Measurements from ENCODE around the gene MGAT5B. TPM values are rescaled to one million over a fixed set of nuclear protein-coding genes. Genes with fewer than 3 reads are reported as not detected.
"Not testable (repeated sequence)": the region's sequence is repeated elsewhere in the genome, so short reads cannot be mapped to it uniquely, and the experiment has no call there.

MGAT5B gene
- total RNA-seq, 4 donors from 2014 or later = 0.78 to 1.5 (median 0.96) TPM

DNA sequence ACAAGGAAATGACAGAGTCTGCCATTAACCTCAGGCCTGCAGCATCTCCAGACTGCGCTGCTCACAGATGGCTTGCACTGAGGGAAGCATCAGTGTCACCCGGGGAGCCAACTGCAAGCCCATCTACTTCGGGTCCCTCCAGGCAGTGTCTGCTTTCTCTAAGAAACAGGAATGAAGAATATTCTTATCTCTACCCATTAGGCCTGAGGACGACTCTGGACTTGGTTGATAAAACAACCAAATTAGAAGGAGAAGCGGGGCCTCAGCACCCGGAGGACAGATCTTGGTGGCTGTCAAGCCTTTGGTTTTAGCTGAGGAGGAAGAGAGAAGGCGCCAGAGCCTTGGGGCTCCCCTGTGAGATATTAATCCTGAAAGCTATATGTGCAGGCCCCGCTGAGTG lies 19.5 kb upstream of the MGAT5B start:
- H3K9me3 ChIP-seq = peaks cover 0 to 6% (median 0%) of the 10 kb centered on the region in 4 donors
- no peaks in the 10 kb centered on the region for H3K36me3 ChIP-seq
- no peak overlapping the region for H3K27ac ChIP-seq
- no peak for TF ChIP-seq CTCF (IDR thresholded peaks at IDR 0.05)
- TF ChIP-seq POLR2A (IDR thresholded peaks at IDR 0.05) = no peak
- no peak for TF ChIP-seq EP300 (IDR thresholded peaks at IDR 0.05)
- H3K4me3 ChIP-seq = no peak overlapping the region
- peaks cover 0 to 48% of the 10 kb centered on the region in 2 donors for H3K27me3 ChIP-seq
- no peak for DNase-seq (ENCODE audit: low spot score in 2 of 2)
- no peaks in the 10 kb centered on the region for H3K4me1 ChIP-seq
- WGBS, 2 donors = 83 to 87% methylated on average over 8 of the region's 8 CpGs

- H3K36me3 ChIP-seq; H3K4me3 ChIP-seq; H3K4me1 ChIP-seq; H3K27ac ChIP-seq; DNase-seq (ENCODE audit: low spot score in 2 of 2); H3K9me3 ChIP-seq: not testable (repeated sequence)
- 93 to 94% methylated on average over 11 of the region's 11 CpGs for WGBS, 2 donors
- peaks cover 0 to 43% of the 10 kb centered on the region in 2 donors for H3K27me3 ChIP-seq
Measured at GRCh38 chr17:76849160-76849559, 19.0 kb upstream of the MGAT5B start.

- 55 to 65% methylated on average over 8 of the region's 8 CpGs for WGBS, 2 donors
- TF ChIP-seq POLR2A (IDR thresholded peaks at IDR 0.05) (no peak), CTCF (IDR thresholded peaks at IDR 0.05) (no peak), EP300 (IDR thresholded peaks at IDR 0.05) (no peak)
- Histone ChIP-seq H3K4me3 (no peak overlapping the region), H3K27me3 (peaks cover 0 to 31% of the 10 kb centered on the region in 2 donors), H3K36me3 (no peaks in the 10 kb centered on the region), H3K9me3 (no peaks in the 10 kb centered on the region), H3K4me1 (no peaks in the 10 kb centered on the region), H3K27ac (no peak overlapping the region)
- no peak for DNase-seq (ENCODE audit: low spot score in 2 of 2)
Measured at GRCh38 chr17:76852843-76853242, 15.4 kb upstream of the MGAT5B start.

GRCh38 chr17:76855105-76855504 lies 13.1 kb upstream of the MGAT5B start:
- Histone ChIP-seq H3K27ac (no peak overlapping the region), H3K9me3 (no peaks in the 10 kb centered on the region), H3K27me3 (peaks cover 0 to 29% of the 10 kb centered on the region in 2 donors), H3K4me1 (no peaks in the 10 kb centered on the region), H3K36me3 (no peaks in the 10 kb centered on the region), H3K4me3 (no peak overlapping the region)
- 92 to 97% methylated on average over 3 of the region's 3 CpGs for WGBS, 2 donors
- TF ChIP-seq EP300 (IDR thresholded peaks at IDR 0.05) (no peak), POLR2A (IDR thresholded peaks at IDR 0.05) (no peak), CTCF (IDR thresholded peaks at IDR 0.05) (no peak)
- no peak for DNase-seq (ENCODE audit: low spot score in 2 of 2)

- H3K9me3 ChIP-seq = no peaks in the 10 kb centered on the region
- TF ChIP-seq CTCF (IDR thresholded peaks at IDR 0.05) (no peak), POLR2A (IDR thresholded peaks at IDR 0.05) (no peak)
- H3K36me3 ChIP-seq = no peaks in the 10 kb centered on the region
- no peak overlapping the region for H3K4me3 ChIP-seq
- H3K27me3 ChIP-seq = peaks cover 0 to 18% of the 10 kb centered on the region in 2 donors
- WGBS, 2 donors = 79 to 81% methylated on average over 9 of the region's 9 CpGs
- H3K4me1 ChIP-seq = no peaks in the 10 kb centered on the region
- H3K27ac ChIP-seq = no peak overlapping the region
- no peak for DNase-seq (ENCODE audit: low spot score in 2 of 2)
Measured at GRCh38 chr17:76862079-76862478, 6.1 kb upstream of the MGAT5B start.

DNA sequence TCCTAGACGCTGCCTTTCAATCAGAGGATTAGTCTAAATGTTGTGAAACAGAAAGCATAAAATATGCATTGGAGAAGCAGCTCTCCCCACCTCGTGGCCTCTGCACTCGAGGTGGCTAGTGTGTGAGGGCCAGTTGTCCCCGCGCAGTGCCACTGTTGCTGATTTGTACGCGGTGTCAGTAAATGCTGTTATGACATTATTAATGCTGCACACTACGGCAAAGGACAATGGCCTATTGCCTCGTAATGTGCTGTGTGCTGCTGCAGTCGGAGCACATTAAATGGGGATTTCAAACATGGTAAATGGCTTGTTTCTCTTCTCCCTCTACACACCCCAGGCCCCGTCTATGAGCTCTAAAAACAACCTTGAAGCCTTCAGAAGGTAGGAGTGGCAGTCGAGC lies 5.7 kb upstream of the MGAT5B start:
- Histone ChIP-seq H3K4me3 (no peak overlapping the region), H3K27ac (no peak overlapping the region), H3K4me1 (peaks cover 0 to 1% (median 0%) of the 10 kb centered on the region in 4 donors), H3K9me3 (no peaks in the 10 kb centered on the region), H3K27me3 (peaks cover 0 to 21% of the 10 kb centered on the region in 2 donors), H3K36me3 (no peaks in the 10 kb centered on the region)
- DNase-seq (ENCODE audit: low spot score in 2 of 2) = no peak
- WGBS, 2 donors = 62 to 66% methylated on average over 12 of the region's 12 CpGs
- TF ChIP-seq CTCF (IDR thresholded peaks at IDR 0.05) (no peak), POLR2A (IDR thresholded peaks at IDR 0.05) (no peak), EP300 (IDR thresholded peaks at IDR 0.05) (no peak)

Data from tibial nerve (tissue), 4 donors.